Smooth muscle cell (in vitro differentiated cells): ENCODE measurements around the gene STC2. TPM values are rescaled to one million over a fixed set of nuclear protein-coding genes. Genes with fewer than 3 reads are reported as not detected.

Experiments
- DNase-seq: peaks from one replicate; lab custom pipeline; 2025; ENCODE audit not compliant: unreplicated experiment; lab: John Stamatoyannopoulos, UW
- H2AFZ ChIP-seq: fragments of 200-600 bp; sonication (generic); 2 replicates; pipeline ENCODE4 v1.6.0; 2016; ENCODE audit warnings: antibody characterized with exemption, low read depth, mild to moderate bottlenecking
- H3F3A ChIP-seq: fragments of 200-600 bp; sonication (generic); 2 replicates; pipeline ENCODE4 v1.6.0; 2017; ENCODE audit warnings: antibody characterized with exemption, low read depth
- H3K27ac ChIP-seq: fragments of 200-600 bp; sonication (generic); 2 replicates; pipeline ENCODE4 v1.5.1; 2016; ENCODE audit warnings: low read depth, mild to moderate bottlenecking
- H3K27me3 ChIP-seq: fragments of 200-600 bp; sonication (generic); 2 replicates; pipeline ENCODE4 v1.6.1; 2016; ENCODE audit warnings: low read depth, mild to moderate bottlenecking
- H3K36me3 ChIP-seq: fragments of 200-600 bp; sonication (generic); 2 replicates; pipeline ENCODE4 v1.5.1; 2016; ENCODE audit warnings: low read depth
- H3K4me1 ChIP-seq: fragments of 200-600 bp; sonication (generic); 2 replicates; pipeline ENCODE4 v1.5.1; 2016; ENCODE audit warnings: low read depth
- H3K4me2 ChIP-seq: fragments of 200-600 bp; sonication (generic); 2 replicates; pipeline ENCODE4 v1.6.0; 2016; ENCODE audit warnings: mild to moderate bottlenecking
- H3K4me3 ChIP-seq: fragments of 200-600 bp; sonication (generic); 2 replicates; pipeline ENCODE4 v1.5.1; 2016; ENCODE audit warnings: mild to moderate bottlenecking
- H3K79me2 ChIP-seq: fragments of 200-600 bp; sonication (generic); 2 replicates; pipeline ENCODE4 v1.6.0; 2016; ENCODE audit warnings: low read depth, mild to moderate bottlenecking
- H3K9ac ChIP-seq: fragments of 200-600 bp; sonication (generic); 2 replicates; pipeline ENCODE4 v1.6.0; 2016; ENCODE audit warnings: low read depth
- H3K9me3 ChIP-seq: fragments of 200-600 bp; sonication (generic); replicated peaks from 2 replicates; pipeline ENCODE4 v1.5.1; 2016; ENCODE audit warnings: low read depth
- H4K20me1 ChIP-seq: fragments of 200-600 bp; sonication (generic); 2 replicates; pipeline ENCODE4 v1.6.0; 2016; ENCODE audit warnings: low read depth
- WGBS: methylation state at CpG from one replicate; pipeline ENCODE4 v1.1.7; 2016; ENCODE audit warnings: low lambda C conversion rate; 5-methylcytosine and 5-hydroxymethylcytosine counted together
- polyA plus RNA-seq: library from polyadenylated mRNA; unstranded; fragments of >200 nt; fragmentation: Nextera tagmentation; extraction: Ambion mirVana; gene quantifications from 2 replicates; pipeline ENCODE4 v1.2.1, GENCODE V29; 2016
- total RNA-seq: library from RNA; depleted of rRNA; stranded (reverse); fragments of >200 nt; gene quantifications from 2 replicates; pipeline ENCODE4 v1.2.3, GENCODE V29; 2014
- TF ChIP-seq, protein P1 (sequence below): fragments of 200-600 bp; sonication (generic); IDR thresholded peaks from 2 replicates; pipeline ENCODE4 v1.5.1; 2017; ENCODE audit warnings: borderline replicate concordance, mild to moderate bottlenecking, antibody characterized with exemption; ENCODE audit not compliant: insufficient read depth, poor library complexity, severe bottlenecking

Gene STC2
- total and polyA plus RNA-seq, 2 experiments from 2014 or later, result 54.3 to 75.4 TPM

GRCh38 chr5:173331956-173332479, 3.8 kb upstream of the STC2 start:
- no peak overlapping the region for H3K4me3 ChIP-seq
- no peaks in the 10 kb centered on the region for H3K27me3 ChIP-seq
- H2AFZ ChIP-seq, result no peak overlapping the region
- H3K4me2 ChIP-seq, result no peak overlapping the region
- no peak overlapping the region for H3K27ac ChIP-seq
- H3K79me2 ChIP-seq, result peaks cover 12% of the 10 kb centered on the region
- no peaks in the 10 kb centered on the region for H3K36me3 ChIP-seq
- H3K4me1 ChIP-seq, result peaks cover 5% of the 10 kb centered on the region
- 31% methylated on average over 16 of the region's 16 CpGs for WGBS
- peak; percentile 68 for DNase-seq
- no peaks in the 10 kb centered on the region for H3K9me3 ChIP-seq
- no peak overlapping the region for H3K9ac ChIP-seq
- TF ChIP-seq, protein P1, sequence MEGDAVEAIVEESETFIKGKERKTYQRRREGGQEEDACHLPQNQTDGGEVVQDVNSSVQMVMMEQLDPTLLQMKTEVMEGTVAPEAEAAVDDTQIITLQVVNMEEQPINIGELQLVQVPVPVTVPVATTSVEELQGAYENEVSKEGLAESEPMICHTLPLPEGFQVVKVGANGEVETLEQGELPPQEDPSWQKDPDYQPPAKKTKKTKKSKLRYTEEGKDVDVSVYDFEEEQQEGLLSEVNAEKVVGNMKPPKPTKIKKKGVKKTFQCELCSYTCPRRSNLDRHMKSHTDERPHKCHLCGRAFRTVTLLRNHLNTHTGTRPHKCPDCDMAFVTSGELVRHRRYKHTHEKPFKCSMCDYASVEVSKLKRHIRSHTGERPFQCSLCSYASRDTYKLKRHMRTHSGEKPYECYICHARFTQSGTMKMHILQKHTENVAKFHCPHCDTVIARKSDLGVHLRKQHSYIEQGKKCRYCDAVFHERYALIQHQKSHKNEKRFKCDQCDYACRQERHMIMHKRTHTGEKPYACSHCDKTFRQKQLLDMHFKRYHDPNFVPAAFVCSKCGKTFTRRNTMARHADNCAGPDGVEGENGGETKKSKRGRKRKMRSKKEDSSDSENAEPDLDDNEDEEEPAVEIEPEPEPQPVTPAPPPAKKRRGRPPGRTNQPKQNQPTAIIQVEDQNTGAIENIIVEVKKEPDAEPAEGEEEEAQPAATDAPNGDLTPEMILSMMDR, result peak; percentile 85
- peaks cover 11% of the 10 kb centered on the region for H3F3A ChIP-seq
- no peaks in the 10 kb centered on the region for H4K20me1 ChIP-seq

- Histone ChIP-seq H3K4me1 (peaks cover 6% of the 10 kb centered on the region), H4K20me1 (peaks cover under 1% of the 10 kb centered on the region), H3K36me3 (no peaks in the 10 kb centered on the region), H3K79me2 (peaks cover 16% of the 10 kb centered on the region), H3K27me3 (no peaks in the 10 kb centered on the region), H2AFZ (no peak overlapping the region), H3K9me3 (no peaks in the 10 kb centered on the region), H3F3A (peaks cover 11% of the 10 kb centered on the region), H3K27ac (no peak overlapping the region), H3K4me3 (no peak overlapping the region), H3K9ac (no peak overlapping the region), H3K4me2 (no peak overlapping the region)
- TF ChIP-seq, protein P1, result no peak
- WGBS, result 93% methylated on average over 4 of the region's 4 CpGs
- no peak for DNase-seq
Measured at GRCh38 chr5:173331287-173331686, 3.1 kb upstream of the STC2 start.

GRCh38 chr5:173330338-173331206, 2.4 kb upstream of the STC2 start:
- H3F3A ChIP-seq, result peaks cover 11% of the 10 kb centered on the region
- no peak overlapping the region for H3K9ac ChIP-seq
- H3K27ac ChIP-seq, result peak overlapping the region; percentile 86
- H3K4me3 ChIP-seq, result peak overlapping the region; percentile 56
- 63% methylated on average over 8 of the region's 8 CpGs for WGBS
- peaks cover 13% of the 10 kb centered on the region for H3K4me1 ChIP-seq
- H3K4me2 ChIP-seq, result peak overlapping the region; percentile 92
- no peak for DNase-seq
- H4K20me1 ChIP-seq, result peaks cover 8% of the 10 kb centered on the region
- H3K79me2 ChIP-seq, result peaks cover 24% of the 10 kb centered on the region
- H3K36me3 ChIP-seq, result no peaks in the 10 kb centered on the region
- H3K27me3 ChIP-seq, result no peaks in the 10 kb centered on the region
- H3K9me3 ChIP-seq, result no peaks in the 10 kb centered on the region
- TF ChIP-seq, protein P1, result no peak
- no peak overlapping the region for H2AFZ ChIP-seq
